HG03354 (cell line): Measurements from ENCODE around the gene ZNF805.
"Not testable (repeated sequence)": the region's sequence is repeated elsewhere in the genome, so short reads cannot be mapped to it uniquely, and the experiment has no call there.

Experiments
- ATAC-seq: cut with Tn5 transposase; IDR thresholded peaks from one replicate; pipeline ENCODE4 v1.9.1; 2021; ENCODE audit warnings: mild to moderate bottlenecking; ENCODE audit not compliant: unreplicated experiment, poor library complexity, severe bottlenecking

Gene ZNF805

GRCh38 chr19:57263244-57263741, 22.9 kb downstream of the ZNF805 start:
- no peak for ATAC-seq

DNA sequence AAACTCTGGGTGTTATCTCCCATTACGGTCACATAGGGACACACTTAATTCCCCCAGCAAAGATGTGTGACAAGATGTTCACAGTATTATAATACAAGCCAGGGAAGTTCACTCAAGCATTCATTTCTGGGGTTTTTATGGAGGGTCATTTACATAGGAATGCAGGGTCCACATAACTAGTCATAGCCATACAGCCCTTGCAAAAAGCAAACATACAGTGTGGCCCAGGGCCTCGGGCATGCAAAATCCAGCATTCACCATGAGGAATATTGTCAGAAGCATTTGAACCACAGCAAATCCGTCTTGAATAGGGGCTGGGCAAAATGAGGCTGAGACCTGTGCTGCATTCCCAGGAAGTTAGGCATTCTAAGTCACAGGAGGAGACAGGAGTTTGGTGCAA, 26.9 kb downstream of the ZNF805 start:
- no peak for ATAC-seq

DNA sequence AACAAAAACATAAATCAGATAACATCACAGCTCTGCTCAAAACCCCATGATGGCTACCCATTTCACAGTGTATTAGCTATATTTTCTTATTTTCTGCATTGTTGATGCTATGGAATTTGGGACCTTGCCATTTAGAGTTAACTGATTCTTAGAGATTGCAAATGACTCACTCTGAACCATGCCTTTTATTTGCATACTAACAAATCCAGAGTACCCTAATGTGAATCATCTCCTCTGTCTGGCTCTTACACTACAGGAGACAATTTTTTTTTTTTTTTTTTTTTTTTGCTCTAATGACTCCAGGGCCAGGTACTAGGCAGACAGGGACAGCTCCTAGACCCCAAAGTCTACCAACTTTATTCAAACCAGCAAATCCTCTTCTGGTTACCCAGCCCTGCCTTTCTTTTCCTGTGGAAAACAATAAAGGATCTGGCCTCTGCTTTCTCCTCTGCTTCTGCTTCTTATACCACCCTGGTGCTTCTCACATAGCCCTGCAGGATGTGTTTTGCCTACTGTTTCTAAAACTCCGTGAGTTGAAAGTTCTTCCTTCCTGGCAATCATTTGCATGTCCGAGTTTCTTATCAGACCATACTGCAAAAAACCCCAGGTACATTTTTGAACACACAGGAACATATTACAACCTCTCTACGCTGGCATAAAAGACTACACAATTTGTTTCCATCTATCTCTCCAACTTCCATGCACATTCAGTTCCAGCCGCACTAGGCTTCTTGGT, 29.3 kb downstream of the ZNF805 start:
- ATAC-seq: peak; percentile 58

- no peak for ATAC-seq
Measured at GRCh38 chr19:57271280-57271679, 30.8 kb downstream of the ZNF805 start.

- ATAC-seq: no peak
Measured at GRCh38 chr19:57273014-57273413, 32.6 kb downstream of the ZNF805 start.

DNA sequence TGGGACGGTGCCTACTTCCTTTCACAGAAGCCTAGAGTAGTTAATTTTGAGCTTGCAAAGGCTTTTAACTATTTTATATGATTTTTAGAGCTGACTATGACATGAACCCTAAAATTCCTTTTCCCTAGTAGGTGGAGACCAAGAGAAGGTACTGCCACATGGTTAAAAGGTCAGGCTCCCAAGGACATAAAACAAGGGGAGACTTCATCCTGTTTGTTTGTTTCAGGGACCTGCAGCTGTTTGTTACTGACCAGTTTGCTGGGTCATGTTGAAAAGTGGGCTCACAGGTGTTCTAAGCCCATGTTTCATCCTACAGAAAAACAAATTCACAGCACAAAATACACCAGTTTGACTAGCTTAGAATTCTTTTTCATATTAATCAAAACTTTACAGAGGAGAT, 36.0 kb downstream of the ZNF805 start:
- no peak for ATAC-seq

GRCh38 chr19:57278481-57278880, 38.0 kb downstream of the ZNF805 start:
- not testable (repeated sequence) for ATAC-seq

GRCh38 chr19:57279418-57280164, 39.2 kb downstream of the ZNF805 start:
- ATAC-seq: peak; percentile 71

DNA sequence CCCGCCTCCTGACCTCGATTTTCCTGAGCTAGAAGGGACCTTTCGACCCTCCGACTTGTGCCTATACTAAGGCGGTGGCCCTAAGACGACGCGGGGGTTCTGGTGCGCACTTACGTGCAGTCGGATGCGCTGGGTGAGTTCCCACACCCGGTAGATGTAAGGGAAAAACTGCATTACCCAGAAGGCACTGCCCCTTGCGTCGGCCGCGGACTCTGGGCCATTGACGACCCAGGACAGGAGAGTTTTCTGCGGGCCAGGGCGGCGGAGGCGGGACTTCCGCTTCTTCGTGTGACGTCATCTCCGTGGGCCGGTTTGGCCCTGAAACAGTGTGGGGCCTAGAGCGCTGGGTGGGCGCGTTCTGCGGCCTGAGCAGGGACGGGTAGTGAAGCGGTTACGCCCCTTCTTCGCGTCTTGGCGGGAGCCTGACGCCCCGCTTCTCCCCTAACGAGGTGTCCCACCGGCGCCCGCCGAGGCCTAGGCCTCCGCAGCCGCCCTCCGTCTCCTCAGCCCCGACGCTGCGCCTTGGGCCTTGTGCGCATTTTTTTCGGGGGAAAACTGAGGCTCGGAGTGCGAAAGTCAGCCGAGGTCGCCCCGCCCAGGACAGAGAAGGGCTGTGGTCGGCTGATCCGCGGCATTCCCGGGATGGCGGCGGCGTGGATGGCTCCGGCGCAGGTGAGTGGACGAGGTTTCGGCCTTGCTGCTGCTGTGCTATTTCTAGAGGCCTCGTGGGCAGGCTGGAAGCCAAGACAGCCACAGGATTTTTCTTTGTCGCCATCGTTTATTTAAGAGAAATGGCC, 39.9 kb downstream of the ZNF805 start, which contains the start of gene ZNF460:
TSS of gene ZNF460 (plus strand) at position 321 of the 797 bp plus-strand sequence. CDS start at position 643, 322 bp downstream.
- peak; percentile 86 for ATAC-seq

DNA sequence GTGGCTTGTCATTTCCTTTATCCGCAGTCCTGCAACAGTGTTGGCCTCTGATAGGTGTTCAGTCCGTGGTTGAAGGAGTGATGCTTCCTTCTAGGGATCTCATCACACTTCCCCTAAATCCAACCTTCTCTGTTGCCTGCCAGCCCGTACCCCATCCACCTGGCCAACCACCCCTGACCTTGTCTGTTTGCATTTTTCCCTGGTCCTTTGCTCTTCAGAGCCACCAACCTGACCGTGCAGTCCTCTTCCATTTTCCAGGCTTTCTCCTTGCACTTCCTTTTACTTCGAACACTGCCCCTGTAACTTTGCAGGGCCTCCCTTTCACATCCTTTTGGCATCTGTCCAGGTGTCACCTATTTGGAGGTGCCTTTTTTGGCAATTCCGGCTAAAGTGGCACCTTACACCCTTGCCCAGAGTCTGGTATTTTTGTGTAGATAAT, 40.5 kb downstream of the ZNF805 start:
- ATAC-seq: no peak

DNA sequence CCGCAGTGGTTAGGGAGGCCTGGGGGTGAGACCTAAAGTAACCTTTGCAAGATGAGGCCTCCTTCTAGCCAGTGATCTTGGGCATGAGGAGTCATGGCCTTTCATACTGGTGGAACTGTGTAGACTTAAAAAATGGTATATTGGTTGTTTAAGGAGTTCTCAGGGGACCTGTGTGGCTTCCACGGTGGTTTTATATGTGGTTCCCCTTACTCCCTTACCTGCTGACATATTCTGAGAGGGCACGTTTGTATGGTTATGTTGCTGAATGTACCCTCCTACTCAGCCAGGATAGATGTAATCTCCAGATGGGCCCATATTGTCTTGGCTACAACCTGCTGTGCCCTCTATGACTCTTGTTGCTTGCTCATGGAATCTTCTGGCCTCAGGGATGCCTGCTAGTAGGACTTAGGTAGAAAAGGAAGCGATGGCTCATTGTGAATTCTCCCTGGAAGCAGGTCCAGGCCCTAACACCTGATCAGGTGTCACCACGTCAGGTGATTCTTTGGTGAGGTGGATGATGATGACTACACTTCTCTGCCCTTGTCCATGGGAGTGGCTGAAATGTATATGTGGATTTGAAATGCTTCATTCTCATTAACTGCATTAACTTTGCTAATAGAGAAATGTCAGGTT, 41.7 kb downstream of the ZNF805 start:
- no peak for ATAC-seq

- ATAC-seq: no peak
Measured at GRCh38 chr19:57288373-57288772, 47.9 kb downstream of the ZNF805 start.

DNA sequence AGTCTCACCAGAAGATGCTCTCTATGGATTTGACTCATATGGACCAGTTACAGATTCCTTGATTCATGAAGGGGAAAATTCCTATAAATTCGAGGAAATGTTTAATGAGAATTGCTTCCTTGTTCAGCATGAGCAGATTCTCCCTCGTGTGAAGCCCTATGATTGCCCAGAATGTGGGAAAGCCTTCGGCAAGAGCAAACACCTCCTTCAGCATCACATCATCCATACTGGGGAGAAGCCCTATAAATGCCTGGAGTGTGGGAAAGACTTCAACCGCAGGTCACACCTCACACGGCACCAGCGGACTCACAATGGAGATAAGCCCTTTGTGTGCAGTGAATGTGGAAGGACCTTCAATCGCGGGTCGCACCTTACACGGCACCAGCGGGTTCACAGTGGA, 50.5 kb downstream of the ZNF805 start:
- ATAC-seq: no peak

- no peak for ATAC-seq
Measured at GRCh38 chr19:57292547-57292946, 52.1 kb downstream of the ZNF805 start.

DNA sequence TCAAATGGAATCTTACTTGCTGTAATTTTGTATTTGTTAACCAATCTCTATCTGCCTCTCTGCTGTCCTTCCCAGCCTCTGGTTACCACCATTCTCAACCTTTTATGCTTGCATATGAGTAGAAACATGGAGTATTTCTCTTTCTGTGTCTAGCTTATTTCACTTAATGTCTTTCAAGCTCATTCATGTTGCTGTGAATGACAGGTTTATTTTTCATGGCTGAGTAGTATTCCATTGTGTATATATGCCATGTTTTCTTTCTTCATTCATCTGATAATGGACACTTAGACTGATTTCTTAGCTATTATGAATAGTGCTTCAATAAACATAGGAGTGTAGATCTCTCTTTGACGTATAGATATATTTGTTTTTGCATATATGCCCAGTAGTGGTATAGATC, 53.3 kb downstream of the ZNF805 start:
- no peak for ATAC-seq

DNA sequence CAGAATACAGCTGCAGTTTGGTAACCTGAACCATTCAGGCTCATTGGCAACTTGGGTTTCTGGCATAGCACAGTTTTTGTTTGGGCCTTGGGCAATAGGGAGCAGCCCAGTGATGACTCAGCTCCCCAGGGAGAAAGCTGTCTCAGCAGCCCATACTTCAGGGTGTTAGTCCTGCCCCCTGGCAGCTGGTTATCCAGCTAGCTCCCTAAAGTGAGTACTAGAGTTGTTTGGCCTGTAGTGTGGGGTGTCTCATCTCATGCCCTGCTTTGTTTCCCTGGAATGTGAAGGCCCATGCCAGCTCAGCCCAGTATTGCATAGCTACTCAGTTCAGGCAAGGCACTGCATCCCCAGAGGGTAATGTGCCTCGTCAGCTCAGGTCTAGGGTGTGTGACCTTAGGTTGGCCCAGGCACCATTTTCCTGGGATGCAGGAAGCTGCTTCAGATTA, 61.6 kb downstream of the ZNF805 start:
- no peak for ATAC-seq

- no peak for ATAC-seq
Measured at GRCh38 chr19:57302727-57303401, 62.4 kb downstream of the ZNF805 start.
